GM19438 (cell line): ENCODE measurements around the gene EPAS1.

Experiments
- ATAC-seq: cut with Tn5 transposase; IDR thresholded peaks from one replicate; pipeline ENCODE4 v1.9.1; 2021; ENCODE audit warnings: low read depth; ENCODE audit not compliant: unreplicated experiment

EPAS1 gene

GRCh38 chr2:46296840-46297545, at the start of gene EPAS1:
Gene EPAS1 (plus strand): TSS chr2:46297407. CDS start chr2:46297912, 505 bp downstream.
- peak; percentile 80 for ATAC-seq

- ATAC-seq = no peak
These were observed 49.0 kb upstream of the EPAS1 start for GRCh38 chr2:46248171-46248570.

GRCh38 chr2:46249654-46250053, 47.6 kb upstream of the EPAS1 start:
- no peak for ATAC-seq

GRCh38 chr2:46252891-46253659, 44.1 kb upstream of the EPAS1 start:
- ATAC-seq = no peak

DNA sequence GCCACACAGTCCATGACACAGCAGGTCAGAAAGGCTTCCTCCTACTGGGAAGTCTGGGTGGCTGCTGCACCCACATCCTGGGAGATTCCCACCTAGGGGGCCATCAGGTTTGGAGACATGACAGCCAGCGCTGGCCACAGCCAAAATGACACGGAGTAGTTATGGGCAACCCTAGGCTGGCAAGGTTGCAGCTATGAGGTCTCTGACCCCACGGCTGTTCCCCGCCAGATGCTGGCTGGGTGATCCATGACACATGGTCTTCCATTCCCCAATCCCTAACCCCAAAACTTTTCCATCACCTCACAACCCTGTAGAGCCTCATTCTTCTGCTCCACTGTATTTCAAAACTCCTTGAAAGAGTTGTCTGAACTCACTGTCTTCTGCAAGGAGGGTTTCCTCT, 42.7 kb upstream of the EPAS1 start:
- no peak for ATAC-seq

- no peak for ATAC-seq
These were observed 40.6 kb upstream of the EPAS1 start for GRCh38 chr2:46256563-46257142.

- ATAC-seq = no peak
These were observed 39.7 kb upstream of the EPAS1 start for GRCh38 chr2:46257476-46257875.

DNA sequence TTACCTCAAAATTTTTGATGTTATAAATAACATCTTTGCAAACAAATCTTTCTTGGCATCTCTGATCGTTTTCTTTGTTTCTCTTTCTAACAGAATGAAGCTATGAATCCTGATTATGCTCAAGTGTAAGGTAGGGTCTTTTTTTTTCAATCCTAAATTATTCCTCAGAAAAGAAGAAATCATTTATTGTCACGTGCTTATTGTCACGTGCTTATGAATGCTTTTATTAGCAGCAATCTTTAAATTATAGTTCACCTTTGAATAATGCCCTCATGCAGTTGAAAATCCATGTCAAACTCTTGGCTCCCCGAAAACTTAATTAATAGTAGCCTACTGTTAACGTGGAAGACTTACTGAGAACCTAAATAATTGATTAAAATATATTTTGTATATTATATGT, 39.2 kb upstream of the EPAS1 start:
- ATAC-seq = no peak

DNA sequence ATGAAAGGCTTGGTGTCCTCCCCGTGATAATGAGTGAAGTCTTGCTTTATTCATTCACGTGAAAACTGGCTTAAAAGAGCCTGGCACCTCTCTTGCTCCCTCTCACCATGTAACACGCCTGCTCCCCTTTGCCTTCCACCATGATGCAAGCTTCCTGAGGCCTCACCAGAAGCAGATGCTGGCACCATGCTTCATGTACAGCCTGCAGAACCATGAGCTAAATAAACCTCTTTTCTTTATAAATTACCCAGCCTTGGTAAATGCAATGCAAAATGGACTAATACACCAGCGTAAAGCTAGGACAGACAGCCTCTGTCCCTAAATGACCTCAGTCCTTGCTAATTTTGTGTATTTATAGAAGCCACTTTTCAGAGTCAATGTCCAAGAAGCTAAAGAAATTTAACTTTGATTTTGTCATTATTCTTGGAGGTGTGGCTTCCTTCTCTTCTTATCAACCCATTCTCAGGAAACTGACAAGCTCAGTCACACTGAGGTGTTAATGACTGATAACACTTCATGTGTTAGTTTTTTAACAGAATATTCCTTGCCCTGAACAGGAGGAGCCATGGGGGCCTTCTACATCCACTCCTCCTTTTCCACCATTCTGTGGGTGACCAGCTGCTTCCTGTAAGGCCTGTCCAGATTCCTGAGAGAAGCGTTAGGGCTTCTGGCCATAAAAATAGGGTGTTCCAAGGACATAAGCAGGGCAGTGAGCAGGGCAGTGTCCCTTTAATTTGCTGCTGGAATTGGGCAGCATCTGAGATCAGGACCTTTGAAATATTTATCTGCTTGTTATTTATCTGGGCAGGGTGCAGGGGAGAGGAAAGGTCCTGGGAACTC, 38.0 kb upstream of the EPAS1 start:
- no peak for ATAC-seq

DNA sequence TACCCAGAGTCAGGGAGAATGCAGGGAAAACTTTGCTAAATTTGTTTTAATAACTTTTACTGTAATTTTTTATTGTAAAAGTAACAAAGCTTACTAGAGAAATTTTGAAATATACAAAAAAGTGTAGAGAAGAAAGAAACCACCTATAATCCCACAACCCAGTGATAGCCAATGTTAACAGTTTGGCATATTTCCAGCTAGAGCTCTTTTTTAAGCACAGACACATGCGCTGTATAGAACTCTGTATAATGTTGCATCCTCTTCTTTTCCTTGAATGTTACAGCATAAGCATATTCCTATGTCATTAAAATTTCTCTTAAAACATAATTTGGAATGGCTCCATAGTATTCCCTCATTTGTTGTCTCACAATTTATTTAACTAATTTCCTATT, 37.4 kb upstream of the EPAS1 start:
- ATAC-seq = no peak

DNA sequence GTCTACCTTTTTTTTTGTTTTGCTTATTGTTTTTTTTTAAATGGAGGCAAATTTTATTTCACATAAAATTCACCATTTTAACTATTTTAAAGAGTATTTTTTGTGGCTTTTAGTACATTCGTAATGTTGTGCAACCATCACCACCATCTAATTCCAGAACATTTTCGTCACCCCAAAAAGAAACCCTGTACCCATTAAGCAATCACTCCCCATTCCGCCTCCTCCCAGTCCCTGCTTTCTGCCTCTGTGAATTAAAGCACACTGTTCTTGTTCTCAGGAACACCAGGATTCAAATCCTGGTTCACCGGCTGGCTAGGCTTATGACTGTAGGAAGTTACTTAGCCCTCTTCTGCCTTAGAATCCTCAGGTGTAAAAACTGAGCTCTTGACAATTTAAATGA, 36.9 kb upstream of the EPAS1 start:
- ATAC-seq = no peak

DNA sequence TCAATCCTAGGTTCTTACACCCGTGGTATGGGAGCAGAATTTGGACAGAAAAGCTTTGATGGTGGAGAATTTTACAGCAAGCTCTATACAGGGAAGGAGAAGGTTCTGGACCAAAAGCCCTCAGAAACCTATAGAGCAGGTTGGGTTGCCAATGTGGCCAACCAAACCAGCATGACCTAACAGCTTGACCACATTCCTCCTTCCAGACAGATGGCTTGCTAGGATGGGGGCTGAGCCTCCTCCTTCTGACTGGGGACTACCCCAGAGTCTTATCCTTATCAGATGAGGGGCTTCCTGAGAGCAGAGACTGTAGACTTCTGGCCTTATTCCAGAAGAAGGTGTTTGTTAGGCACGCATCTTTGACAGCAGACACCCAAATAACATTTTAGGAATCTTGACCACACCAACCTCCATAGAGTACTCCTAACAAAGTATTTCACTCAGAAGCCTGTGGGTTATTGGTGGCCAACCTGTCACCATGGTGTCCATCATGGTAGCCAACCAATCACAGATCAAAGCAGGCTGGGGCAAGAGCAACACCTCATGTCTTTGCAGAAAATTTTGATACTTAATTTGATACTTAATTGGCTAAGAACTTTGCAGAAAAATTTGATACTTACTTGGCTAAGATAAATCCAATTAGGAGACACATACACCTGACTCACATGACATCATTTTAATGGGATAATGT, 34.8 kb upstream of the EPAS1 start:
- no peak for ATAC-seq

- ATAC-seq = no peak
These were observed 33.9 kb upstream of the EPAS1 start for GRCh38 chr2:46263347-46263746.

DNA sequence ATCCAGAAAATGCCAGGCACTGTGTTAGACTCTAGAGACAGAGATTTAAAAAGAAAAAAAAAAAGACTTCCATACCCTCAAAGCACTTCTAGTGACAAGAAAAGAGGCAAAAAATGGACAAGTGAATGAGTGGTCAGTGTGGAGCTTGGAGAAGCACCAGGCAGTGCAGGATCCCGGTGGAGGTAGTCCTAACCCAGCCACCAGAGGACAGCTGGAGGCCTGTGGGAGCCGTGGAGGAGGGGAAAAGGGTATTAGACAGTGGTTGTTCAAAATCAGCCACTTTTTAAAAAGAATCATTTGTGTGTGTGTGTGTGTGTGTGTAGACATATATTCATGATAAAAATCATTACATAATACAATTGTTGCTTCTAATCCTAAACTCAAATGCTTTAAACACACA, 32.8 kb upstream of the EPAS1 start:
- no peak for ATAC-seq

DNA sequence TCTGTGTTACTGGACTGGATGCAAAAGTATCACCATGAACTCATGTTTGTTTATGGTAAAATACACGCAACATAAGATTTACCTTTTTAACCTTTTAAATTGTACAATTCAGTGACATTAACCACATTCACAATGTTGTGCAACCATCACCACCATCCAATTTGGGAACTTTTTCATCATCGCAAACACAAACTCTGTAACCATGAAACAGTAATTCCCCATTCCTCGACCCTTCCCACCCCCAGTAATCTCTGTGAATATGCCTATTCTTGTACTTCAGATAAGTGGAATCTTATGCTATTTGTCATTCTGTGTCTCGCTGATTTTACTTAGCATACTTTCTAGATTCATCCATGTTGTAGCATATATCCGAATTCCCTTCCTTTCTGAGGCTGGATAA, 31.1 kb upstream of the EPAS1 start:
- no peak for ATAC-seq

DNA sequence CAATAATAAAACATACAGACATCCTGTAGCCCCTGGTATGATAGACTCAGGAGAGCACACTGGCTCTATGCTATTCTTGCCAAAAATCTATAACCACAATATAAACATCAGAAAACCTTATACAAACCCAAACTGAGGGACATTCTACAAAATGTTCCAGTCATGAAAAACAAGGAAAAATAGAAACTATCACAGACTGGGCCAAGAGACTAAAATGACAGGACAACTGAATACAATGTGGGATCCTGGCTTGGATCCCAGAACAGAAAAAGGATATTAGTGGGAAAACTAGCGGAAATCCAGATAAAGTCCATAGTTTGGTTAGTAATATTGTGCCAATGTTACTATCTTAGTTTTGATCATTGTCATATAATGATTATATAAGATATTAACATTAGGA, 29.6 kb upstream of the EPAS1 start:
- ATAC-seq = no peak

GRCh38 chr2:46268196-46268595, 29.0 kb upstream of the EPAS1 start:
- ATAC-seq = no peak

- no peak for ATAC-seq
These were observed 28.2 kb upstream of the EPAS1 start for GRCh38 chr2:46269001-46269400.

DNA sequence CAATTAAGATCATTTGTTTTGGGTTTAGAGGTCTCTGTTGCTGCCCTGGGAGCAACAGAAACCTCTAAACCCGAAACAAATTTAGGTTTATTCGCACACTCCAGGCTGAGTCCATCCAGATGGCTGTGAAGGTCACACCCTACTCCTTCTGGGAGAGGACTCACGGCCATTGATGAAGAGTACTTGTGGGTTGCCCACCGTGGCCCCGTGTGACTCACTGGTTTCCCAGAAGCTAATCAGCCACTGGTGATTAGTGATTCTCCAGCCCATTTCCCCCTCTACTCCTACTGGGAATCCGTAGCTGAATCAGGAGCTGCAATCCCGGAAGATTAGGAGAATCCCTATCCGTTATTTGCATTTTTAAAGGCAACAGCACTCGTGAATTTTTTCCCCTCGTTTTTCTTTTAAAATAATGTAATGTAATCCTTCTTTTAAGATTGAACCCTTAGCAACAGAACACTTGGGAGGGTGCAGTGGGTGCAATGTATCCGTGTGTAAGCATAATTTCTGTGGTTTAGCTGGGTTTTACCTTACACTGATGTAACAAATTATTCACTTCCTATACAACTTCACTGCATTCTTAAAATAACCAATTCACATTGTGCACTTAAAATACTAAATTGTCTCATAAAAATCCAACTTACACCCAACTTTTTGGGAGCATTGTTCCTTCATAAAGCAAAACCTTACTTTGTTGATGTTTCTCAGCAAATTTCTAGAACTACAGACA, 27.5 kb upstream of the EPAS1 start:
- ATAC-seq = no peak

DNA sequence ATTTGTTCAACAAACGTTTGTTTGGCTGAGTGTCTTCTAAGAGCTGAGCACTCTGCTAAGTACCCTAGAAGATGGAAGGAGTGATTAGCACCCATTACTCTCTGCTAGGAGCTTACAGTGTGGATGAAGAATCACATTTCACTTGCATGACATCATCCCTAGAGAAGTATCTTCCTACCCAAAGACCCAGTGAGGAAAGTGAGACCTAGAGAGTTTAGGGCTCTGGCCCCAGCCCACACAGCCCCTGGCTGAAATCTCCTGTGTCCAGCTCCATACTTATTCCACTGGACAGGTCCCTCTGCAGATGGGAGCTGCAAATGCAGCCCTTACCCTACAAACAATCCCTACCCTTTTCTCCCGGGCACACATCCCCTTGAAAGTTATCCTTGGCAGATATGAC, 26.8 kb upstream of the EPAS1 start:
- ATAC-seq = no peak
